ENCODE measurements around the gene ZSCAN20. TPM values are rescaled to one million over a fixed set of nuclear protein-coding genes. Genes with fewer than 3 reads are reported as not detected.

The ZSCAN20 gene
- total and polyA plus RNA-seq, 5 donors from 2014 or later: 0.17 to 0.94 (median 0.35) TPM; not detected in 2

DNA sequence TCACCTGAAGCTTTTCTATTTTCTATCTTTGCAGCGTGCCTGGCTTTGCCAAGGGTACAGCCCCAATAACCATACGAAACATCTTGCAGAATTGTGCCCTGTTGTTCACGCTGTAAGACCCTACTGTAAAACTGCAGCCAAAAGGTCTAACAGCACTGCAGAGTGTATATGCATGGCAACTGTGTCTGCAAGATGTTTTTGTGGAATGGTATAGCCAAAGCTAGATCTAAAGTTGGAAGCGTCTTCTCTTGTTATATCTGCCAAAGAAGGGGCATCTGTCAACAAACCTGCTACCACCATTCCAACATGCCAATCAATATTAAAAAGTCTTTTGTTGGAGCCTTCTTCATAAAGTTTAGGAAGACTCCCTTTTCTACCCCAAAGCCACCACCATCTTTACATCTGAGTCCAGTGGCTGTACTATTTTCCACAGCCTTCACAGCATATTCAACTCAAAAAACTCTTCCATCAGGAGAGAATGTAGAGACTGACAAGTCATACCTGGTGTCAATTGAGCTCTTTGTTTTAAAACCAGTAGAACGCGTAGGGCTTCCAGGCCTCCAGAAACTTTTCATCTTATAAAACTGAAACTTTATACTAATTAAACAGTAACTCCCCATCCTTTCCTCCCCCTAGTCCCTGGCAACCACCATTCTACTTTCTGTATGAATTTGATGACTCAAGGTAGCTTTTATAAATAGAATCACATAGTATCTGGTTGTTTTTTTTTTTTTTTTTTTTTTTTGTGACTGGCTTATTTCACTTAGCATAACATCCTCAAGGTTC is 40.0 kb downstream of the ZSCAN20 start:
- Mint-ChIP-seq H3K27me3 (peaks cover 14% of the 10 kb centered on the region), H3K4me3 (no peak overlapping the region), H3K36me3 (no peaks in the 10 kb centered on the region), H3K4me1 (peaks cover 0 to 1% (median 0%) of the 10 kb centered on the region in 4 donors), H3K27ac (no peak overlapping the region), H3K9me3 (peaks cover 0 to 3% (median 0%) of the 10 kb centered on the region in 7 donors)
- Histone ChIP-seq H3K27me3 (ENCODE audit: control insufficient read depth, insufficient read depth, low read length) (no peaks in the 10 kb centered on the region), H3K36me3 (ENCODE audit: control insufficient read depth, insufficient read depth, low read length) (no peaks in the 10 kb centered on the region), H3K9me3 (ENCODE audit: control insufficient read depth in 2 of 2, low read length in 2 of 2) (no peaks in the 10 kb centered on the region), H3K27ac (ENCODE audit: insufficient read depth, low read length, poor library complexity, severe bottlenecking) (no peak overlapping the region), H3K4me3 (ENCODE audit: low read depth, low read length) (no peak overlapping the region), H3K4me1 (ENCODE audit: control insufficient read depth, insufficient read depth, low read length, poor library complexity, severe bottlenecking) (no peaks in the 10 kb centered on the region)
- ATAC-seq (ENCODE audit: low read depth in 2 of 2) (no peak), DNase-seq (no peak)

DNA sequence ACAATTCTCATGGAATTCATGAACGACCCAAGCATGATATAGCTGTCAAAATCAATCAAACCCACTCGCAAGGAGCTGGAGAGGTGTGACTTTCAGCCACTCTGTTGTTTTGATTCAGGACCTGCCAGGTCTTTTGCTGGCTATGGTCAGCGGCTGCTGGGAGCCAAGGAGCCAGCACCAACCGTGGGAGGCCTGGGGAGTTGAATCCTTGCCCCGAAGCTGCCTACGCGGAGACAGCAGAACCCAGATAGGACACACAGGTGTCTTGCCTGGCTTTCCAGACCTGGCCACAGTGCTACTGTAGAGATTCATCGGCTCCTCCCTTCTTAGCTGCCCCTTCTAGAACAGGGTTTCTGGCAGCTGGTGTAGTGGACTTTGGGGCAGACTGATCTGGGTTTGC is 42.7 kb downstream of the ZSCAN20 start:
- H3K9me3 Mint-ChIP-seq: peaks cover 0 to 3% (median 0%) of the 10 kb centered on the region in 7 donors
- no peaks in the 10 kb centered on the region for H3K9me3 ChIP-seq (ENCODE audit: control insufficient read depth in 2 of 2, low read length in 2 of 2)
- H3K27ac Mint-ChIP-seq: no peak overlapping the region
- H3K27ac ChIP-seq (ENCODE audit: insufficient read depth, low read length, poor library complexity, severe bottlenecking): no peak overlapping the region
- no peaks in the 10 kb centered on the region for H3K4me1 ChIP-seq (ENCODE audit: control insufficient read depth, insufficient read depth, low read length, poor library complexity, severe bottlenecking)
- no peaks in the 10 kb centered on the region for H3K27me3 ChIP-seq (ENCODE audit: control insufficient read depth, insufficient read depth, low read length)
- no peak overlapping the region for H3K4me3 ChIP-seq (ENCODE audit: low read depth, low read length)
- H3K36me3 Mint-ChIP-seq: no peaks in the 10 kb centered on the region
- H3K27me3 Mint-ChIP-seq: peaks cover 14% of the 10 kb centered on the region
- H3K36me3 ChIP-seq (ENCODE audit: control insufficient read depth, insufficient read depth, low read length): no peaks in the 10 kb centered on the region
- no peak overlapping the region for H3K4me3 Mint-ChIP-seq
- DNase-seq (no peak), ATAC-seq (ENCODE audit: low read depth in 2 of 2) (no peak)
- no peaks in the 10 kb centered on the region for H3K4me1 Mint-ChIP-seq

DNA sequence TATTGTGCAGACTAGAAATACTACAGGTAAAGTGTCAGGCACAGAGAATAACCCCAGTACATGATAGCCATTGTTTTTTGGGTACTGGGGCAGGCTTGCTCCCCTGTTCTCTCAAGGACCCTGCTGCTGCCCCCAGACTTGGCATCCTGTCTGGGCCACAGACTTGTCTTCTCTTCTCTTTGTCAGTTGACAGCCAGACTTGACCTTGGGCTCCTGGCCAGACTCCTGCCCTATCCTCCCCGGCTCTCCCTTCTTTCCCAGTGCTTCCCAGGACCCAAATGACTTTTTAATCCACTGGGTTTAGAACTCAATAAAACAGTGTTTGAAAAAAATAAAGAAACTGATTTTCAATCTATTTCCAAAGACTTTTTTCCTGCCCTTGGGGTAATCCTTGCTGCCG is 43.2 kb downstream of the ZSCAN20 start:
- no peaks in the 10 kb centered on the region for H3K27me3 ChIP-seq (ENCODE audit: control insufficient read depth, insufficient read depth, low read length)
- ATAC-seq (ENCODE audit: low read depth in 2 of 2) (no peak), DNase-seq (no peak)
- no peaks in the 10 kb centered on the region for H3K36me3 ChIP-seq (ENCODE audit: control insufficient read depth, insufficient read depth, low read length)
- Mint-ChIP-seq H3K4me1 (no peaks in the 10 kb centered on the region), H3K4me3 (no peak overlapping the region), H3K27ac (no peak overlapping the region), H3K9me3 (peaks cover 0 to 3% (median 0%) of the 10 kb centered on the region in 7 donors), H3K27me3 (peaks cover 10% of the 10 kb centered on the region), H3K36me3 (no peaks in the 10 kb centered on the region)
- no peaks in the 10 kb centered on the region for H3K4me1 ChIP-seq (ENCODE audit: control insufficient read depth, insufficient read depth, low read length, poor library complexity, severe bottlenecking)
- H3K9me3 ChIP-seq (ENCODE audit: control insufficient read depth in 2 of 2, low read length in 2 of 2): no peaks in the 10 kb centered on the region
- no peak overlapping the region for H3K4me3 ChIP-seq (ENCODE audit: low read depth, low read length)
- H3K27ac ChIP-seq (ENCODE audit: insufficient read depth, low read length, poor library complexity, severe bottlenecking): no peak overlapping the region

DNA sequence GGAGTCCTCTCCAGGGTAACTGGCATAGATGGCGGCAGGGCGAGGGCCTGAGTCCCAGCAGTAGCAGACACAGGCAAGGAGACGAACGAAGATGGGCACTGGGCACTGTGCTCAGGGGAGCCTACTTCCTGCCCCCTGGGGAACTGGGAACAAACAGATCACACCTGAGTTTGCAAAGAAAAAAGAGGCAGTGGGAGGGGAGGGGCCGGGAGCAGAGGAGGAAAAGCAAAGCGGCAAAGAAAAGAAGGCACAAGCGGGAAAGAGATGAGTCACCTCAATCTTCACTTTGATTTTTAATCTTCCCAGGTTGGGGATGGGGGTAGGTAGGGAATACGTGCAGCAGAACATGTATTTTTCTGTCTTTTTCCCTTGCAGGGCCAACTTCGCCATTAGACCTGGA is 44.0 kb downstream of the ZSCAN20 start:
- DNase-seq (no peak), ATAC-seq (ENCODE audit: low read depth in 2 of 2) (no peak)
- no peak overlapping the region for H3K4me3 ChIP-seq (ENCODE audit: low read depth, low read length)
- H3K27ac ChIP-seq (ENCODE audit: insufficient read depth, low read length, poor library complexity, severe bottlenecking): no peak overlapping the region
- no peak overlapping the region for H3K27ac Mint-ChIP-seq
- peaks cover 9% of the 10 kb centered on the region for H3K27me3 Mint-ChIP-seq
- no peaks in the 10 kb centered on the region for H3K4me1 Mint-ChIP-seq
- H3K4me1 ChIP-seq (ENCODE audit: control insufficient read depth, insufficient read depth, low read length, poor library complexity, severe bottlenecking): no peaks in the 10 kb centered on the region
- no peak overlapping the region for H3K4me3 Mint-ChIP-seq
- H3K9me3 Mint-ChIP-seq: peaks cover 0 to 2% (median 0%) of the 10 kb centered on the region in 7 donors
- no peaks in the 10 kb centered on the region for H3K27me3 ChIP-seq (ENCODE audit: control insufficient read depth, insufficient read depth, low read length)
- no peaks in the 10 kb centered on the region for H3K36me3 ChIP-seq (ENCODE audit: control insufficient read depth, insufficient read depth, low read length)
- no peaks in the 10 kb centered on the region for H3K36me3 Mint-ChIP-seq
- no peaks in the 10 kb centered on the region for H3K9me3 ChIP-seq (ENCODE audit: control insufficient read depth in 2 of 2, low read length in 2 of 2)

DNA sequence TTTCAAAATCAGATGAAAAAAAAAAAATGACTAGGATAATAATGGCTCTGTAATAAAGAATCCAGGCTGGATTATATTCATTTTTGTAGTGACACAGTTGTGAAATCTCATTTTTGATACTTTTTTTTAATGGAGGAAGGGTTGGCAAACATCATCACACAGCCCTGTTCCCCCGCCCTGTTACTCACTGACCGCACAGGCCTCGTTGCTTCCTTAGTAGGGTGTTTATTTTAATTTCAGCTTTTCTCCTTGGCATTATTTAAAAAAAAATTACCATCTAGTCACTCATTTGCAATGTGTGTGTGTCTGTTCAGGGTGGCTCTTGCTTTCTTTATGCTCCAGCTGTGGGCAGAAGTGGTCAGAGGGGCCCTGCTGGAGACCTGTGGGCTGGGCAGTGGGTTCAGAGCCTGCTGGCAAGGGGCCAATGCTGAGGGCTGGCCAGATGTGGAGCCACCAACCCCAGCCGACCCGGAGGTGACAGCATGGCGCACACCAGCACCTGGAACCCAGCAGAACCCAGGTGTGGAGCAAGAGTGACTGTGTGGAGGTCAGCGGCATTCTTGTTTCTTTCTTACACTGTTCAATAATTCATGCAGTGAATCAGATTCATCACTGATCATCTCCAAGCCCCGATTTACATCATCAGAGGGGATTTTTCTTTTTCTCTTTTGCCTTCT is 44.6 kb downstream of the ZSCAN20 start:
- Histone ChIP-seq H3K4me3 (ENCODE audit: low read depth, low read length) (no peak overlapping the region), H3K27me3 (ENCODE audit: control insufficient read depth, insufficient read depth, low read length) (no peaks in the 10 kb centered on the region), H3K36me3 (ENCODE audit: control insufficient read depth, insufficient read depth, low read length) (no peaks in the 10 kb centered on the region), H3K4me1 (ENCODE audit: control insufficient read depth, insufficient read depth, low read length, poor library complexity, severe bottlenecking) (no peaks in the 10 kb centered on the region), H3K27ac (ENCODE audit: insufficient read depth, low read length, poor library complexity, severe bottlenecking) (no peak overlapping the region), H3K9me3 (ENCODE audit: control insufficient read depth in 2 of 2, low read length in 2 of 2) (no peaks in the 10 kb centered on the region)
- Mint-ChIP-seq H3K27me3 (peaks cover 9% of the 10 kb centered on the region), H3K4me1 (no peaks in the 10 kb centered on the region), H3K27ac (no peak overlapping the region), H3K9me3 (peaks cover 0 to 2% (median 0%) of the 10 kb centered on the region in 7 donors), H3K36me3 (no peaks in the 10 kb centered on the region), H3K4me3 (no peak overlapping the region)
- no peak for ATAC-seq (ENCODE audit: low read depth in 2 of 2)
- no peak for DNase-seq

DNA sequence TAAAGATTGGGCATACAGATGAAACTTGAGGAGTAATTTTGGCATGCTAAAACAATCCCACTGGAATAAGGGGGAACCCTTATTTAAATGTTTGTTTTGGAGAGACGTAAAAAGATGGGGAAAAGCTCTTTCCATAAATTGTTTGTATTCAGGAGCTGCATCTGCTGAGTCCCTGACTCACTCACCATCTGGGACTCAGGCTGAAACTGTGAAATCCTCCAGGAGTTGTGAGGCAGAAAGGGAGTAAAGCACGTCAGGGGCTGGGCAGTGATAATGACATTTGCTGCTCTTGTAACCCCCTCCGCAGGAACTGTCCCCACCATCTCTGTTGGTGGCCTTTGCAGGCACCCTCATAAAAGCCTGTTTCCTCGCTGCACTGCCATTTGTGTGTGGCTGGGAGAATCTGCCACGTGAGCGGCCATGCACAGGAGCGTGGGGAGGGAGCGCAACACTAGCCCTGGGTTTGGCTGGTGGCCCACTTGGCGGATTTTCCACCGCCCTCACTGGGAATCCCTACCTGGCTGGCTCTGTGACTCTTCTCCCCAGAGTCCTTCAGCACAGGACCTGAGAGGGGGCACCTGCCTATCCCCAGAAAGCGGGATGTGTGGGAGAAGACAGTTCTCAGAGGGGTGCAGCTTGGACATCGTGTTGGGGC is 45.3 kb downstream of the ZSCAN20 start:
- no peaks in the 10 kb centered on the region for H3K4me1 Mint-ChIP-seq
- Histone ChIP-seq H3K27me3 (ENCODE audit: control insufficient read depth, insufficient read depth, low read length) (peaks cover 2% of the 10 kb centered on the region), H3K4me1 (ENCODE audit: control insufficient read depth, insufficient read depth, low read length, poor library complexity, severe bottlenecking) (no peaks in the 10 kb centered on the region), H3K36me3 (ENCODE audit: control insufficient read depth, insufficient read depth, low read length) (no peaks in the 10 kb centered on the region), H3K27ac (ENCODE audit: insufficient read depth, low read length, poor library complexity, severe bottlenecking) (no peak overlapping the region), H3K9me3 (ENCODE audit: control insufficient read depth in 2 of 2, low read length in 2 of 2) (no peaks in the 10 kb centered on the region), H3K4me3 (ENCODE audit: low read depth, low read length) (no peak overlapping the region)
- DNase-seq: no peak
- peaks cover 0 to under 1% (median 0%) of the 10 kb centered on the region in 7 donors for H3K9me3 Mint-ChIP-seq
- no peak overlapping the region for H3K27ac Mint-ChIP-seq
- no peaks in the 10 kb centered on the region for H3K36me3 Mint-ChIP-seq
- ATAC-seq (ENCODE audit: low read depth in 2 of 2): no peak
- no peak overlapping the region for H3K4me3 Mint-ChIP-seq
- H3K27me3 Mint-ChIP-seq: peaks cover 9% of the 10 kb centered on the region

DNA sequence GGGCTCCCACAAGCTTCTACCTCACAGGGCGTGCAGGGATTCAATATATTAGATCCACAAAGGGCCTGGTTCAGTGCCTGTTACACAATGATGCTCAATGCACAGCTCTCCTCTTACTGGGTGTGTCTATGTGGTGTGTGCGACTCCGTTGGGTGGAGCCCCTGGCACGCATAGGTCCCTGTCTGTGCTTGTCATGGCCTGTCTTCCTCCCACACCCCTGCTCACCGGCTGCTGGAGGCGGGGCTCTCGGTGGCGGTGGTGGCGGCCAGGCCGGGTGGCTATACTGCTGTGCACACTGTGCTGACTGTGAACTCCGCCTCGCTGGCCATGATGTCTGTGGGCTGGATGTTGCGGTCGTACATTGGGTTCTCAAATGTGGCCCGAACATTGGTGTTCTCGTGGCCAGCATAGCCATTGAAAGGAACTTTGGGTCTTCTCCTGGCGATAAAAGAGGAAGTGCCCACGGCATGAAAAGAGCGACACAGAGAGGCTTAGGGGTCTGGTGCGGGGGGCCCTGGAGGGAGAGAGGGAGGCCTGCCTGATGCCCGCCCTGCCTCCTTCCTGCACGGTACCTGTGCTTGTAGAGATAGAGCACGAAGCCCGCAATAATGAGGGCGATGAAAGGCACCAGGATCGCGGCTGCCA is 46.9 kb downstream of the ZSCAN20 start:
- Histone ChIP-seq H3K36me3 (ENCODE audit: control insufficient read depth, insufficient read depth, low read length) (no peaks in the 10 kb centered on the region), H3K27me3 (ENCODE audit: control insufficient read depth, insufficient read depth, low read length) (peaks cover 6% of the 10 kb centered on the region), H3K4me3 (ENCODE audit: low read depth, low read length) (no peak overlapping the region), H3K27ac (ENCODE audit: insufficient read depth, low read length, poor library complexity, severe bottlenecking) (no peak overlapping the region), H3K4me1 (ENCODE audit: control insufficient read depth, insufficient read depth, low read length, poor library complexity, severe bottlenecking) (no peaks in the 10 kb centered on the region), H3K9me3 (ENCODE audit: control insufficient read depth in 2 of 2, low read length in 2 of 2) (no peaks in the 10 kb centered on the region)
- no peak overlapping the region for H3K27ac Mint-ChIP-seq
- H3K4me1 Mint-ChIP-seq: no peaks in the 10 kb centered on the region
- H3K36me3 Mint-ChIP-seq: no peaks in the 10 kb centered on the region
- ATAC-seq (ENCODE audit: low read depth in 2 of 2) (no peak), DNase-seq (no peak)
- no peak overlapping the region for H3K4me3 Mint-ChIP-seq
- peaks cover 9% of the 10 kb centered on the region for H3K27me3 Mint-ChIP-seq
- no peaks in the 10 kb centered on the region for H3K9me3 Mint-ChIP-seq
